ENCODE measurements around the gene COA8.

DNA sequence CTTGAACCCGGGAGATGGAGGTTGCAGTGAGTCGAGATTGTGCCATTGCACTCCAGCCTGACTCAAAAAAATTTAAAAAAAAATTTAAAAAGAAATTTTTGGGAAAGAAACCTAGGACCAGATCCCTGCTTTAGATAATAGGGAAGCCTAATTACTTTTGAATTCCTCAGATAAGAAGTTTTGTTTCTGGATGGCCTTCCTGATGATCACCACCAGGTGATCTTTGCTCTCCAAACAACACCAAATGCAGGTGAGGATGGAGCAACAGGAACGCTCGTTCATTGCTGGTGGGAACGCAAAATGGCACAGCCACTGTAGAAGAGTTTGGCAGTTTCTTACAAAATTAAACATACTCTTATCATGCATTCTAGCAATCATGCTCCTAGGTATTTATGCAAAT is 37.7 kb downstream of the COA8 start:
- no peak for TF ChIP-seq CHD2 (IDR thresholded peaks at IDR 0.05; ENCODE audit: low read length, partially characterized antibody)
- no peak for TF ChIP-seq EZH2phosphoT487 (IDR thresholded peaks at IDR 0.05; ENCODE audit: borderline replicate concordance, low read depth)
- no peak for TF ChIP-seq POLR2AphosphoS5 (IDR thresholded peaks at IDR 0.05; ENCODE audit: low read depth, low read length)
- TF ChIP-seq, protein P1, sequence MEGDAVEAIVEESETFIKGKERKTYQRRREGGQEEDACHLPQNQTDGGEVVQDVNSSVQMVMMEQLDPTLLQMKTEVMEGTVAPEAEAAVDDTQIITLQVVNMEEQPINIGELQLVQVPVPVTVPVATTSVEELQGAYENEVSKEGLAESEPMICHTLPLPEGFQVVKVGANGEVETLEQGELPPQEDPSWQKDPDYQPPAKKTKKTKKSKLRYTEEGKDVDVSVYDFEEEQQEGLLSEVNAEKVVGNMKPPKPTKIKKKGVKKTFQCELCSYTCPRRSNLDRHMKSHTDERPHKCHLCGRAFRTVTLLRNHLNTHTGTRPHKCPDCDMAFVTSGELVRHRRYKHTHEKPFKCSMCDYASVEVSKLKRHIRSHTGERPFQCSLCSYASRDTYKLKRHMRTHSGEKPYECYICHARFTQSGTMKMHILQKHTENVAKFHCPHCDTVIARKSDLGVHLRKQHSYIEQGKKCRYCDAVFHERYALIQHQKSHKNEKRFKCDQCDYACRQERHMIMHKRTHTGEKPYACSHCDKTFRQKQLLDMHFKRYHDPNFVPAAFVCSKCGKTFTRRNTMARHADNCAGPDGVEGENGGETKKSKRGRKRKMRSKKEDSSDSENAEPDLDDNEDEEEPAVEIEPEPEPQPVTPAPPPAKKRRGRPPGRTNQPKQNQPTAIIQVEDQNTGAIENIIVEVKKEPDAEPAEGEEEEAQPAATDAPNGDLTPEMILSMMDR (IDR thresholded peaks at IDR 0.05): no peak
- TF ChIP-seq, protein P2, sequence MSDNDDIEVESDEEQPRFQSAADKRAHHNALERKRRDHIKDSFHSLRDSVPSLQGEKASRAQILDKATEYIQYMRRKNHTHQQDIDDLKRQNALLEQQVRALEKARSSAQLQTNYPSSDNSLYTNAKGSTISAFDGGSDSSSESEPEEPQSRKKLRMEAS (IDR thresholded peaks at IDR 0.05; ENCODE audit: low read depth): no peak
- TF ChIP-seq RFX5 (IDR thresholded peaks at IDR 0.05; ENCODE audit: low read length): no peak
- TF ChIP-seq EP300 (IDR thresholded peaks at IDR 0.05; ENCODE audit: borderline replicate concordance in 1 of 2, low read depth in 1 of 2, low read length in 1 of 2): no peak
